IgD-negative memory B cell (primary cell): ENCODE data around the gene F10. TPM values are rescaled to one million over a fixed set of nuclear protein-coding genes. Genes with fewer than 3 reads are reported as not detected.
"Not testable (repeated sequence)": the region's sequence is repeated elsewhere in the genome, so short reads cannot be mapped to it uniquely, and the experiment has no call there.

Source experiments
- H3K27ac Mint-ChIP-seq, 3 donors: one replicate each; pipeline ENCODE4 v1.8.0; 2020 to 2022; ENCODE audit warnings: mild to moderate bottlenecking in 3 of 3, mixed read lengths in 3 of 3, moderate library complexity in 1 of 3
- H3K27me3 Mint-ChIP-seq: one replicate; pipeline ENCODE4 v1.8.0; 2021; ENCODE audit warnings: mixed read lengths
- H3K36me3 Mint-ChIP-seq: one replicate; pipeline ENCODE4 v1.8.0; 2020; ENCODE audit warnings: mild to moderate bottlenecking, mixed read lengths
- H3K4me1 Mint-ChIP-seq, 3 donors: one replicate each; pipeline ENCODE4 v1.8.0; 2020 to 2022; ENCODE audit warnings: mixed read lengths in 3 of 3, mild to moderate bottlenecking in 1 of 3
- H3K4me3 Mint-ChIP-seq, 4 donors: one replicate each; pipeline ENCODE4 v1.8.0; 2020 to 2022; ENCODE audit warnings: mild to moderate bottlenecking in 4 of 4, mixed read lengths in 4 of 4, moderate library complexity in 3 of 4
- H3K9me3 Mint-ChIP-seq, 3 donors: one replicate each; pipeline ENCODE4 v1.8.0; 2020 to 2021; ENCODE audit warnings: mixed read lengths in 3 of 3, mild to moderate bottlenecking in 1 of 3
- polyA plus RNA-seq: library from polyadenylated mRNA; unstranded; fragments of 300-500 nt; fragmentation: Illumina TruSeq; gene quantifications from one replicate; pipeline ENCODE4 v1.2.3, GENCODE V29; 2021

Gene F10
- polyA plus RNA-seq, 1 donor from 2014 or later = not detected

GRCh38 chr13:113153810-113154748 lies 31.5 kb downstream of the F10 start:
- Mint-ChIP-seq H3K4me1 (peaks cover 5 to 12% (median 10%) of the 10 kb centered on the region in 3 donors), H3K9me3 (peaks cover 0 to 6% (median 5%) of the 10 kb centered on the region in 3 donors), H3K27ac (peak overlapping the region; percentile 90 to 96 (median 93)), H3K27me3 (peaks cover 15% of the 10 kb centered on the region), H3K4me3 (peak overlapping the region; percentile 78 to 94 (median 91)), H3K36me3 (peaks cover 4% of the 10 kb centered on the region)

DNA sequence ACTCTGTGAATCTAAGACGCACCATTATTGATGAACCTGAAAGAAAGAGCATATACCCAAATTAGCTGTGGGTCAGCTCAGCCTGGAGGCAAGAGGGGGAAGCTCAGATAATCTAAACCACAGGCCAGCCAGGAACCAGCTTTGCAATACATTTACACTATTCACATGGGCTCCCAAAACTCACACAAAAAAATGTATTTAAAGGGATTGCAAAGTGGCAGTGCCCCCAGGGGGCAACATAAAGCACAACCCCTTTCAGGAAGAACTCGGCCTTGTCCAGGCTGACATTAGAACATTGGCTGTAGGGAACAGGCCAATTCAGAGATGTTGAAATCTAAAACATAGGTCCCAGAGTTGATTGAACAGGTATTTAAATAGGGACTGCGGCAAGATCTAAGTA lies 32.6 kb downstream of the F10 start:
- Mint-ChIP-seq H3K27me3 (peaks cover 14% of the 10 kb centered on the region), H3K4me3 (peak overlapping the region in 2 of 4 donors; percentile 61 to 94), H3K4me1 (peaks cover 5 to 12% (median 10%) of the 10 kb centered on the region in 3 donors), H3K9me3 (peaks cover 0 to 6% (median 5%) of the 10 kb centered on the region in 3 donors), H3K36me3 (peaks cover 4% of the 10 kb centered on the region), H3K27ac (peak overlapping the region; percentile 7 to 90 (median 76))

GRCh38 chr13:113155982-113156655 lies 33.5 kb downstream of the F10 start:
- Mint-ChIP-seq H3K27me3 (peaks cover 14% of the 10 kb centered on the region), H3K27ac (peak overlapping the region in 1 of 3 donors; percentile 90), H3K36me3 (peaks cover 4% of the 10 kb centered on the region), H3K9me3 (peaks cover 0 to 6% (median 5%) of the 10 kb centered on the region in 3 donors), H3K4me1 (peaks cover 5 to 12% (median 10%) of the 10 kb centered on the region in 3 donors), H3K4me3 (peak overlapping the region in 1 of 4 donors; percentile 61)

GRCh38 chr13:113157206-113157928 lies 34.8 kb downstream of the F10 start:
- H3K27me3 Mint-ChIP-seq = peaks cover 16% of the 10 kb centered on the region
- H3K4me3 Mint-ChIP-seq = peak overlapping the region in 1 of 4 donors; percentile 68
- H3K4me1 Mint-ChIP-seq = peaks cover 5 to 8% (median 6%) of the 10 kb centered on the region in 3 donors
- peaks cover 0 to 6% (median 5%) of the 10 kb centered on the region in 3 donors for H3K9me3 Mint-ChIP-seq
- H3K36me3 Mint-ChIP-seq = peaks cover 4% of the 10 kb centered on the region
- peak overlapping the region in 2 of 3 donors; percentile 65 to 90 for H3K27ac Mint-ChIP-seq

GRCh38 chr13:113157929-113158747 lies 35.5 kb downstream of the F10 start, which contains the start of gene PROZ:
Gene PROZ, plus strand, starts transcription at chr13:113158648. Its CDS starts 13 bp downstream, at chr13:113158661.
- H3K9me3 Mint-ChIP-seq = peaks cover 0 to 5% (median 2%) of the 10 kb centered on the region in 3 donors
- H3K27ac Mint-ChIP-seq = peak within 1 kb of the TSS in 2 of 3 donors; percentile 65 to 90
- peak within 1 kb of the TSS in 2 of 4 donors; percentile 17 to 68 for H3K4me3 Mint-ChIP-seq

GRCh38 chr13:113158946-113159345 lies 36.3 kb downstream of the F10 start:
- Mint-ChIP-seq H3K4me3 (peak overlapping the region in 1 of 4 donors; percentile 17), H3K36me3 (peaks cover 4% of the 10 kb centered on the region), H3K27me3 (peaks cover 14% of the 10 kb centered on the region), H3K4me1 (peaks cover 2 to 5% (median 5%) of the 10 kb centered on the region in 3 donors), H3K9me3 (peaks cover 0 to 5% (median 2%) of the 10 kb centered on the region in 3 donors), H3K27ac (no peak overlapping the region)

More at GRCh38 chr13:113157929-113158747, 35.5 kb downstream of the F10 start, which contains the start of gene PROZ:
- H3K36me3 Mint-ChIP-seq = peaks cover 4% of the 10 kb centered on the region
- peaks cover 14% of the 10 kb centered on the region for H3K27me3 Mint-ChIP-seq
- H3K4me1 Mint-ChIP-seq = peaks cover 3 to 5% (median 4%) of the 10 kb centered on the region in 3 donors

DNA sequence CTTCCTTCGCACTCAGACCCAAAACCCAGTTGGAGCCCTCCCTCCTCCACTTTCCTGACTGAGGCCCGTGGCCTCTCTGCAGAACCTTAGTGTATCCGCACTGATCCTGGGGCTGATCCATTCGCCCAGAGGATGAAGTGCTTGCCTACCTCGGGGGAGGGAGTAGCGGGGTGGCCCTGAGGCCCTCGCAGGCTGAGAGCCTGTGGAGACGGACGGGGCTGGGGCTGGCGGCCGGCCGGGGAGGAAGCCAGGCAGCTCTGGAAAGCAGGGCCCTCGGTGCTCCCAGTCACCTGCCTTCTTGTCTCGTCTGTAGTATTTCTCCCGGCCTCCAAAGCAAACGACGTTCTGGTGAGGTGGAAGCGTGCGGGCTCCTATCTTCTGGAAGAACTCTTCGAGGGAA lies 37.1 kb downstream of the F10 start:
- Mint-ChIP-seq H3K9me3 (peaks cover 0 to 5% (median 2%) of the 10 kb centered on the region in 3 donors), H3K4me3 (peak overlapping the region in 2 of 4 donors; percentile 10 to 52), H3K36me3 (peaks cover 4% of the 10 kb centered on the region), H3K27ac (peak overlapping the region in 1 of 3 donors; percentile 15), H3K27me3 (peaks cover 14% of the 10 kb centered on the region), H3K4me1 (peaks cover 0 to 5% (median 5%) of the 10 kb centered on the region in 3 donors)

GRCh38 chr13:113160983-113161382 lies 38.4 kb downstream of the F10 start:
- peak overlapping the region in 1 of 4 donors; percentile 84 for H3K4me3 Mint-ChIP-seq
- peaks cover 14% of the 10 kb centered on the region for H3K27me3 Mint-ChIP-seq

DNA sequence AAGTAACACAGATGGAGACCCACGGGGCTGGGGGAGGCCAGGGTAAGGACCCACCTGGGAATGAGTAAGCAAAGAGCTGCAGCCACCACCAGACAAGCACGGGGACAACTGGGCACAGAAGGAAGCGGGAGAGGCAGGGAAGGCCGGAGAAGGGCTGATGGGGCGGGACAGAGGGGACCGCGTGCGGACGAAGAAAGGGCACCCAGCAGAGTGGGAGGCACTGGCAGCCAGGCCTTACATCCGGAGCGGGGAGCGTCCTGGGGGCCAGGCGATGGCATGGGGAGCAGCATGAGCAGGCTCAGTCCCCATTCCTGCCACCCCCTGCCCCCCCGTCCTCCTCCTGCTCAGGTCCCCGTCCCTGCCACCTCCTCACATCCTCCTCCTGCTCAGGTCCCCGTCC lies 38.8 kb downstream of the F10 start:
- Mint-ChIP-seq H3K4me1 (peaks cover 2 to 5% (median 3%) of the 10 kb centered on the region in 3 donors), H3K9me3 (peaks cover 0 to 2% (median 0%) of the 10 kb centered on the region in 3 donors), H3K36me3 (no peaks in the 10 kb centered on the region), H3K4me3 (peak overlapping the region in 2 of 4 donors; percentile 45 to 84), H3K27ac (no peak overlapping the region), H3K27me3 (peaks cover 14% of the 10 kb centered on the region)

More at GRCh38 chr13:113160983-113161382, 38.4 kb downstream of the F10 start:
- Mint-ChIP-seq H3K4me1 (peaks cover 2 to 5% (median 3%) of the 10 kb centered on the region in 3 donors), H3K27ac (no peak overlapping the region), H3K9me3 (peaks cover 0 to 2% (median 0%) of the 10 kb centered on the region in 3 donors), H3K36me3 (no peaks in the 10 kb centered on the region)

DNA sequence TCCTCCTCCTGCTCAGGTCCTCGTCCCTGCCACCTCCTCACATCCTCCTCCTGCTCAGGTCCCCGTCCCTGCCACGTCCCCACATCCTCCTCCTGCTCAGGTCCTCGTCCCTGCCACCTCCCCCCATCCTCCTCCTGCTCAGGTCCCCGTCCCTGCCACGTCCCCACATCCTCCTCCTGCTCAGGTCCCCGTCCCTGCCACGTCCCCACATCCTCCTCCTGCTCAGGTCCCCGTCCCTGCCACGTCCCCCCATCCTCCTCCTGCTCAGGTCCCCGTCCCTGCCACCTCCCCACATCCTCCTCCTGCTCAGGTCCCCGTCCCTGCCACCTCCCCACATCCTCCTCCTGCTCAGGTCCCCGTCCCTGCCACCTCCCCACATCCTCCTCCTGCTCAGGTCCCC lies 39.4 kb downstream of the F10 start:
- H3K4me1 Mint-ChIP-seq, H3K9me3 Mint-ChIP-seq, H3K27ac Mint-ChIP-seq, H3K4me3 Mint-ChIP-seq, H3K36me3 Mint-ChIP-seq: not testable (repeated sequence)
- peaks cover 13% of the 10 kb centered on the region for H3K27me3 Mint-ChIP-seq

GRCh38 chr13:113162783-113163685 lies 40.4 kb downstream of the F10 start:
- H3K4me3 Mint-ChIP-seq = peak overlapping the region in 1 of 4 donors; percentile 27
- peaks cover 0 to 3% (median 0%) of the 10 kb centered on the region in 3 donors for H3K9me3 Mint-ChIP-seq
- H3K27me3 Mint-ChIP-seq = peaks cover 7% of the 10 kb centered on the region
- H3K4me1 Mint-ChIP-seq = peaks cover 0 to 3% (median 2%) of the 10 kb centered on the region in 3 donors
- H3K27ac Mint-ChIP-seq = no peak overlapping the region
- H3K36me3 Mint-ChIP-seq = peaks cover 4% of the 10 kb centered on the region

DNA sequence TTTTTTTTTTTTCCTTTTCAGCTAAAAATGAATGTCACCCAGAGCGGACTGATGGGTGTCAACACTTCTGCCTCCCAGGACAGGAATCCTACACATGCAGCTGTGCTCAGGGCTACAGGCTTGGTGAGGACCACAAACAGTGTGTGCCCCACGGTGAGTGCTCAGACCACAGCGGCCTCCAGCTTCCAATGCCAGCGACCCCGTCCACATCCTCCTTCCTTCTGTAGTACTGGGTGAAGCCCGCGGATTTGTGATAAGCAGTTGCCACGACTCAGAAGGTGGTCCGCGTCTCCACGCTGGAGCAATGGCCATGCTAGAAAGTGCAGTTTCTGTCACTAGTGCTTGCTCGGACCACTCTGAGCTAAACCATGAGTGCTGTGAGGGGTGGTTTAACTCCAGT lies 41.9 kb downstream of the F10 start:
- no peak overlapping the region for H3K4me3 Mint-ChIP-seq
- H3K4me1 Mint-ChIP-seq = peaks cover 0 to 3% (median 2%) of the 10 kb centered on the region in 3 donors
- H3K27me3 Mint-ChIP-seq = peaks cover 3% of the 10 kb centered on the region
- H3K27ac Mint-ChIP-seq = peak overlapping the region in 1 of 3 donors; percentile 23
- peaks cover 0 to 3% (median 0%) of the 10 kb centered on the region in 3 donors for H3K9me3 Mint-ChIP-seq
- H3K36me3 Mint-ChIP-seq = peaks cover 7% of the 10 kb centered on the region
